HepG2 (cell line): Measurements from ENCODE around the gene YEATS4. TPM values are rescaled to one million over a fixed set of nuclear protein-coding genes. Genes with fewer than 3 reads are reported as not detected.
A peak's percentile ranks its signal among the peaks of the same experiment; 100 is the strongest.

ENCODE experiments used
- CEBPZ ChIP-seq: IDR thresholded peaks from 2 replicates; pipeline ENCODE4 v1.6.1; 2012; ENCODE audit warnings: low read length, improper control_type of control experiment
- CENPBD1 ChIP-seq: sonication (generic); formaldehyde crosslinking; IDR thresholded peaks from 2 replicates; pipeline ENCODE4 v1.8.0; 2022; ENCODE audit warnings: missing genetic modification reagents, low read depth, mild to moderate bottlenecking, borderline replicate concordance
- ERF ChIP-seq: IDR thresholded peaks from 2 replicates; pipeline ENCODE4 v1.6.1; 2018; ENCODE audit warnings: missing biosample characterization, missing genetic modification reagents
- FOXO4 ChIP-seq: sonication (generic); formaldehyde crosslinking; conservative IDR thresholded peaks from 2 replicates; pipeline ENCODE4 v1.8.1; 2023; ENCODE audit warnings: missing genetic modification reagents
- GATAD1 ChIP-seq: IDR thresholded peaks from 2 replicates; pipeline ENCODE4 v1.6.1; 2016; ENCODE audit warnings: missing genetic modification reagents, missing compliant biosample characterization
- HOXA9 ChIP-seq: sonication (generic); formaldehyde crosslinking; IDR thresholded peaks from 2 replicates; pipeline ENCODE4 v1.8.1; 2022; ENCODE audit warnings: missing genetic modification reagents, mild to moderate bottlenecking, moderate library complexity, borderline replicate concordance
- KDM4B ChIP-seq: sonication (generic); formaldehyde crosslinking; IDR thresholded peaks from 2 replicates; pipeline ENCODE4 v1.4.0; 2020; ENCODE audit warnings: missing genetic modification reagents
- KLF11 ChIP-seq: IDR thresholded peaks from 2 replicates; pipeline ENCODE4 v1.6.1; 2016; ENCODE audit warnings: missing compliant biosample characterization
- MBNL3 ChIP-seq: fragments of 250-450 bp; sonication (Bioruptor Pico); conservative IDR thresholded peaks from 2 replicates; pipeline ENCODE4 v1.8.0; 2022; ENCODE audit warnings: mild to moderate bottlenecking, inconsistent platforms
- NFKBIZ ChIP-seq: IDR thresholded peaks from 2 replicates; pipeline ENCODE4 v1.6.1; 2018; ENCODE audit warnings: missing genetic modification reagents, missing compliant biosample characterization
- POLR2G ChIP-seq: fragments of 200-400 bp; formaldehyde crosslinking; IDR thresholded peaks from 2 replicates; pipeline ENCODE4 v1.6.1; 2018; ENCODE audit warnings: mild to moderate bottlenecking, low read depth, low read length, moderate library complexity
- PRMT3 ChIP-seq: sonication (generic); formaldehyde crosslinking; IDR thresholded peaks from 2 replicates; pipeline ENCODE4 v1.8.1; 2022; ENCODE audit warnings: low read depth, mild to moderate bottlenecking, moderate library complexity, missing genetic modification reagents, borderline replicate concordance
- RAD51 ChIP-seq: fragments of 450-650 bp; IDR thresholded peaks from 2 replicates; pipeline ENCODE4 v1.6.1; 2016; ENCODE audit warnings: borderline replicate concordance
- RELA ChIP-seq: sonication (generic); formaldehyde crosslinking; IDR thresholded peaks from 2 replicates; pipeline ENCODE4 v1.4.0; 2020; ENCODE audit warnings: missing genetic modification reagents
- SNAPC2 ChIP-seq: sonication (generic); formaldehyde crosslinking; IDR thresholded peaks from 2 replicates; pipeline ENCODE4 v1.8.1; 2022; ENCODE audit warnings: mild to moderate bottlenecking, missing genetic modification reagents
- YEATS2 ChIP-seq: sonication (generic); formaldehyde crosslinking; IDR thresholded peaks from 2 replicates; pipeline ENCODE4 v1.4.0; 2020; ENCODE audit warnings: missing genetic modification reagents, borderline replicate concordance
- ZBTB39 ChIP-seq: sonication (generic); formaldehyde crosslinking; IDR thresholded peaks from 2 replicates; pipeline ENCODE4 v1.5.0; 2020; ENCODE audit warnings: missing genetic modification reagents
- ZFP41 ChIP-seq: sonication (generic); formaldehyde crosslinking; IDR thresholded peaks from 2 replicates; pipeline ENCODE4 v1.4.0; 2020; ENCODE audit warnings: mild to moderate bottlenecking, missing genetic modification reagents, borderline replicate concordance
- ZNF274 ChIP-seq: sonication (generic); formaldehyde crosslinking; IDR thresholded peaks from 2 replicates; pipeline ENCODE4 v1.5.1; 2020; ENCODE audit warnings: mild to moderate bottlenecking, missing genetic modification reagents
- ZNF354B ChIP-seq: sonication (generic); formaldehyde crosslinking; IDR thresholded peaks from 2 replicates; pipeline ENCODE4 v1.8.0; 2022; ENCODE audit warnings: mild to moderate bottlenecking, missing genetic modification reagents
- polyA plus RNA-seq, 8 experiments: library from polyadenylated mRNA; depleted of rRNA in 3 of 8; stranded (reverse) in 7 of 8; unstranded in 1 of 8; fragments of >200 nt; fragmentation: Illumina TruSeq in 4 of 8; extraction: Trizol in 4 of 8; gene quantifications; 2 replicates each; pipeline versions ENCODE4 v1.2.1 to v1.2.3, GENCODE V29; 2011 to 2016; ENCODE audit warnings: low read depth in 4 of 8, missing spikeins in 1 of 8, mixed read lengths in 1 of 8; ENCODE audit not compliant: insufficient read depth in 1 of 8
- total RNA-seq, 5 experiments: library from RNA; depleted of rRNA; stranded (reverse); fragments of >200 nt; fragmentation: Illumina TruSeq; extraction: Trizol; gene quantifications; 2 replicates each; pipeline ENCODE4 v1.2.3, GENCODE V29; 2016; ENCODE audit warnings: low read depth in 1 of 5

Gene YEATS4
- total and polyA plus RNA-seq, 2 of the 13 experiments (the other 11 are each of a cell fraction or from before 2014, with no cell fraction given) = 16.8 to 45.0 TPM

- TF ChIP-seq KDM4B (no peak), CENPBD1 (CRISPR knock-in tag) (no peak; the same call in 1 of the 2 replicates), KLF11 (CRISPR knock-in tag) (0 out of 2 replicates have a peak, but pooled peaks have one; percentile 33), GATAD1 (peak; percentile 72), RELA (CRISPR knock-in tag) (no peak), PRMT3 (CRISPR knock-in tag) (0 out of 2 replicates have a peak, but pooled peaks have one; percentile 61), POLR2G (peak; percentile 93), CEBPZ (no peak), ZBTB39 (peak; percentile 58; the same call in 1 of the 2 replicates), FOXO4 (CRISPR knock-in tag) (0 out of 2 replicates have a peak, but pooled peaks have one; percentile 40), SNAPC2 (peak; percentile 92), HOXA9 (CRISPR knock-in tag) (no peak), ERF (peak; percentile 39; the same call in 1 of the 2 replicates), ZNF354B (0 out of 2 replicates have a peak, but pooled peaks have one; percentile 33), YEATS2 (CRISPR knock-in tag) (peak; percentile 87), ZNF274 (CRISPR knock-in tag) (peak; percentile 75; the same call in 1 of the 2 replicates), NFKBIZ (CRISPR knock-in tag) (peak; percentile 30), RAD51 (no peak), ZFP41 (CRISPR knock-in tag) (no peak; the same call in 1 of the 2 replicates), MBNL3 (CRISPR knock-in tag) (no peak)
Observed at GRCh38 chr12:69359531-69360347, at the start of gene YEATS4 (continued).
